SK-N-SH treated with all-trans-retinoic acid at 6 μM for 48 hours (cell line): ENCODE measurements around the gene KCNB1.

Source experiments
- ATAC-seq: fragments of 200-7000 bp; cut with Tn5 transposase; 3 replicates; pipeline ENCODE4 v1.9.1; 2020; ENCODE audit warnings: mild to moderate bottlenecking, moderate library complexity
- ARNTL ChIP-seq: fragments of 450-650 bp; formaldehyde crosslinking; IDR thresholded peaks from 2 replicates; pipeline ENCODE4 v1.5.0; 2020; ENCODE audit warnings: low read depth, mild to moderate bottlenecking, moderate library complexity, borderline replicate concordance
- BACH2 ChIP-seq: fragments of 250-450 bp; sonication (Bioruptor Pico); IDR thresholded peaks from 2 replicates; pipeline ENCODE4 v1.9.0; 2021; ENCODE audit warnings: mild to moderate bottlenecking, borderline replicate concordance
- CSDC2 ChIP-seq: fragments of 250-450 bp; sonication (Bioruptor Pico); IDR thresholded peaks from 2 replicates; pipeline ENCODE4 v1.5.0; 2020; ENCODE audit warnings: mild to moderate bottlenecking, moderate library complexity
- CSRNP3 ChIP-seq: fragments of 250-450 bp; sonication (Bioruptor Pico); IDR thresholded peaks from 2 replicates; pipeline ENCODE4 v1.5.1; 2021; ENCODE audit warnings: mild to moderate bottlenecking, moderate library complexity
- GLIS3 ChIP-seq: fragments of 250-450 bp; sonication (Bioruptor Pico); IDR thresholded peaks from 2 replicates; pipeline ENCODE4 v1.5.0; 2020; ENCODE audit warnings: mild to moderate bottlenecking, moderate library complexity
- ISL1 ChIP-seq: fragments of 250-450 bp; sonication (Bioruptor Pico); IDR thresholded peaks from 2 replicates; pipeline ENCODE4 v2.1.2; 2022; ENCODE audit warnings: mild to moderate bottlenecking, moderate library complexity
- OSR1 ChIP-seq: fragments of 250-450 bp; sonication (Bioruptor Pico); IDR thresholded peaks from 2 replicates; pipeline ENCODE4 v1.8.0; 2022; ENCODE audit warnings: moderate library complexity, mild to moderate bottlenecking, inconsistent platforms
- PPARA ChIP-seq: fragments of 250-450 bp; sonication (Bioruptor Pico); IDR thresholded peaks from 2 replicates; pipeline ENCODE4 v1.5.0; 2020; ENCODE audit warnings: mild to moderate bottlenecking, borderline replicate concordance
- RARB ChIP-seq: fragments of 250-450 bp; sonication (Bioruptor Pico); IDR thresholded peaks from 2 replicates; pipeline ENCODE4 v1.8.0; 2021; ENCODE audit warnings: mild to moderate bottlenecking, moderate library complexity
- SNAI2 ChIP-seq: fragments of 250-450 bp; sonication (Bioruptor Pico); IDR thresholded peaks from 2 replicates; pipeline ENCODE4 v1.5.0; 2020; ENCODE audit warnings: mild to moderate bottlenecking, moderate library complexity
- TCF4 ChIP-seq: fragments of 250-450 bp; sonication (Bioruptor Pico); IDR thresholded peaks from 2 replicates; pipeline ENCODE4 v1.8.0; 2021; ENCODE audit warnings: mild to moderate bottlenecking, moderate library complexity, borderline replicate concordance
- TOX ChIP-seq: fragments of 250-450 bp; sonication (Bioruptor Pico); IDR thresholded peaks from 2 replicates; pipeline ENCODE4 v1.8.0; 2021; ENCODE audit warnings: mild to moderate bottlenecking, moderate library complexity, borderline replicate concordance
- TSHZ2 ChIP-seq: fragments of 250-450 bp; sonication (Bioruptor Pico); IDR thresholded peaks from 2 replicates; pipeline ENCODE4 v1.5.0; 2020; ENCODE audit warnings: mild to moderate bottlenecking, moderate library complexity
- ZC3H10 ChIP-seq: fragments of 250-450 bp; sonication (Bioruptor Pico); IDR thresholded peaks from 2 replicates; pipeline ENCODE4 v1.5.1; 2021; ENCODE audit warnings: mild to moderate bottlenecking, moderate library complexity
- ZFP3 ChIP-seq: fragments of 250-450 bp; sonication (Bioruptor Pico); IDR thresholded peaks from 2 replicates; pipeline ENCODE4 v1.5.0; 2020; ENCODE audit warnings: mild to moderate bottlenecking, moderate library complexity
- ZFP30 ChIP-seq: fragments of 450-650 bp; formaldehyde crosslinking; IDR thresholded peaks from 2 replicates; pipeline ENCODE4 v1.5.0; 2022; ENCODE audit warnings: mild to moderate bottlenecking, moderate library complexity
- ZNF565 ChIP-seq: fragments of 450-650 bp; formaldehyde crosslinking; conservative IDR thresholded peaks from 2 replicates; pipeline ENCODE4 v1.5.0; 2020; ENCODE audit warnings: low read depth, mild to moderate bottlenecking, moderate library complexity
- ZNF70 ChIP-seq: fragments of 450-650 bp; formaldehyde crosslinking; IDR thresholded peaks from 2 replicates; pipeline ENCODE4 v1.5.0; 2020; ENCODE audit warnings: mild to moderate bottlenecking, moderate library complexity
- ZNF8 ChIP-seq: fragments of 450-650 bp; formaldehyde crosslinking; IDR thresholded peaks from 2 replicates; pipeline ENCODE4 v1.5.0; 2020; ENCODE audit warnings: mild to moderate bottlenecking, moderate library complexity
- TF ChIP-seq, protein P1 (sequence below): fragments of 250-450 bp; sonication (Bioruptor Pico); IDR thresholded peaks from 2 replicates; pipeline ENCODE4 v1.5.1; 2020; ENCODE audit warnings: low read depth, mild to moderate bottlenecking, moderate library complexity
- TF ChIP-seq, protein P2 (sequence below): fragments of 250-450 bp; sonication (Bioruptor Pico); IDR thresholded peaks from 2 replicates; pipeline ENCODE4 v1.8.0; 2021; ENCODE audit warnings: low read depth, mild to moderate bottlenecking, moderate library complexity, borderline replicate concordance
- TF ChIP-seq, protein P3 (sequence below): fragments of 250-450 bp; sonication (Bioruptor Pico); IDR thresholded peaks from 2 replicates; pipeline ENCODE4 v1.8.0; 2020; ENCODE audit warnings: mild to moderate bottlenecking, moderate library complexity, borderline replicate concordance

The KCNB1 gene

DNA sequence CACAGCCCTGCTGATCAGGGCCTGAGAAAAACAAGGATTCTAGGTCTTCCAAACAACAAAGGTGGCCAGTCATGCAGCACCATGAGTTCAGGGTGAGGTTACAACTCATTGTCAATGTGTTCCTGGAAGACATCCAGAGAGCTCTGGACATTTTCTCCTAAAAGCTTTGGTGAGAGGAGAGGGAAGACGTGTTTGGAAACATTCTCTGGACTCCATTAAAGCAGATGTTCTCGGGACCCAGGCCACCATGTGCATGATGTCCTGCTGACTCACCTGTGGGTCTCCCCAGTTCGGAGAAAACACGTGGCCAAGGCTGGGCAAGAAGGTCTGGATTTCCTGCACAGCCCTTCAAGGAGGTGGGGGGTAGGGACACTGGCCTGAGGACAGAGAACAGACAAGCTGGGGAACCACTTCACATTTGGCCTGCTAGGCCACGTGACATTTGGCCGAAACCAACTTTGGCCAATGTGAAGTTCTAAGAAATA is 61.6 kb downstream of the KCNB1 start:
- no peak for ATAC-seq
- no peak for TF ChIP-seq ZC3H10 (CRISPR knock-in tag)
- TF ChIP-seq, all 23 proteins: peak for 0

- TF ChIP-seq ARNTL (no peak), SNAI2 (CRISPR knock-in tag) (no peak)
- no peak for ATAC-seq
These were observed 62.2 kb downstream of the KCNB1 start for GRCh38 chr20:49420292-49420691.

- ATAC-seq, result no peak
- TF ChIP-seq TCF4 (no peak), CSDC2 (no peak), ARNTL (no peak), PPARA (no peak), BACH2 (no peak), GLIS3 (CRISPR knock-in tag) (no peak), ZNF565 (no peak), RARB (no peak), ZNF70 (CRISPR knock-in tag) (no peak), OSR1 (CRISPR knock-in tag) (no peak), ZFP30 (CRISPR knock-in tag) (no peak), ZNF8 (CRISPR knock-in tag) (no peak), ISL1 (CRISPR knock-in tag) (no peak), CSRNP3 (no peak), TOX (CRISPR knock-in tag) (no peak), ZC3H10 (CRISPR knock-in tag) (no peak)
- TF ChIP-seq, protein P1, sequence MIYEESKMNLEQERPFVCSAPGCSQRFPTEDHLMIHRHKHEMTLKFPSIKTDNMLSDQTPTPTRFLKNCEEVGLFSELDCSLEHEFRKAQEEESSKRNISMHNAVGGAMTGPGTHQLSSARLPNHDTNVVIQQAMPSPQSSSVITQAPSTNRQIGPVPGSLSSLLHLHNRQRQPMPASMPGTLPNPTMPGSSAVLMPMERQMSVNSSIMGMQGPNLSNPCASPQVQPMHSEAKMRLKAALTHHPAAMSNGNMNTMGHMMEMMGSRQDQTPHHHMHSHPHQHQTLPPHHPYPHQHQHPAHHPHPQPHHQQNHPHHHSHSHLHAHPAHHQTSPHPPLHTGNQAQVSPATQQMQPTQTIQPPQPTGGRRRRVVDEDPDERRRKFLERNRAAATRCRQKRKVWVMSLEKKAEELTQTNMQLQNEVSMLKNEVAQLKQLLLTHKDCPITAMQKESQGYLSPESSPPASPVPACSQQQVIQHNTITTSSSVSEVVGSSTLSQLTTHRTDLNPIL (CRISPR knock-in tag), result no peak
- TF ChIP-seq, protein P2, sequence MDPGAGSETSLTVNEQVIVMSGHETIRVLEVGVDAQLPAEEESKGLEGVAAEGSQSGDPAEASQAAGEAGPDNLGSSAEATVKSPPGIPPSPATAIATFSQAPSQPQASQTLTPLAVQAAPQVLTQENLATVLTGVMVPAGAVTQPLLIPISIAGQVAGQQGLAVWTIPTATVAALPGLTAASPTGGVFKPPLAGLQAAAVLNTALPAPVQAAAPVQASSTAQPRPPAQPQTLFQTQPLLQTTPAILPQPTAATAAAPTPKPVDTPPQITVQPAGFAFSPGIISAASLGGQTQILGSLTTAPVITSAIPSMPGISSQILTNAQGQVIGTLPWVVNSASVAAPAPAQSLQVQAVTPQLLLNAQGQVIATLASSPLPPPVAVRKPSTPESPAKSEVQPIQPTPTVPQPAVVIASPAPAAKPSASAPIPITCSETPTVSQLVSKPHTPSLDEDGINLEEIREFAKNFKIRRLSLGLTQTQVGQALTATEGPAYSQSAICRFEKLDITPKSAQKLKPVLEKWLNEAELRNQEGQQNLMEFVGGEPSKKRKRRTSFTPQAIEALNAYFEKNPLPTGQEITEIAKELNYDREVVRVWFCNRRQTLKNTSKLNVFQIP (CRISPR knock-in tag), result no peak
- TF ChIP-seq, protein P3, sequence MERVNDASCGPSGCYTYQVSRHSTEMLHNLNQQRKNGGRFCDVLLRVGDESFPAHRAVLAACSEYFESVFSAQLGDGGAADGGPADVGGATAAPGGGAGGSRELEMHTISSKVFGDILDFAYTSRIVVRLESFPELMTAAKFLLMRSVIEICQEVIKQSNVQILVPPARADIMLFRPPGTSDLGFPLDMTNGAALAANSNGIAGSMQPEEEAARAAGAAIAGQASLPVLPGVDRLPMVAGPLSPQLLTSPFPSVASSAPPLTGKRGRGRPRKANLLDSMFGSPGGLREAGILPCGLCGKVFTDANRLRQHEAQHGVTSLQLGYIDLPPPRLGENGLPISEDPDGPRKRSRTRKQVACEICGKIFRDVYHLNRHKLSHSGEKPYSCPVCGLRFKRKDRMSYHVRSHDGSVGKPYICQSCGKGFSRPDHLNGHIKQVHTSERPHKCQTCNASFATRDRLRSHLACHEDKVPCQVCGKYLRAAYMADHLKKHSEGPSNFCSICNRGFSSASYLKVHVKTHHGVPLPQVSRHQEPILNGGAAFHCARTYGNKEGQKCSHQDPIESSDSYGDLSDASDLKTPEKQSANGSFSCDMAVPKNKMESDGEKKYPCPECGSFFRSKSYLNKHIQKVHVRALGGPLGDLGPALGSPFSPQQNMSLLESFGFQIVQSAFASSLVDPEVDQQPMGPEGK (CRISPR knock-in tag), result no peak
These were observed 62.7 kb downstream of the KCNB1 start for GRCh38 chr20:49419785-49420184.

DNA sequence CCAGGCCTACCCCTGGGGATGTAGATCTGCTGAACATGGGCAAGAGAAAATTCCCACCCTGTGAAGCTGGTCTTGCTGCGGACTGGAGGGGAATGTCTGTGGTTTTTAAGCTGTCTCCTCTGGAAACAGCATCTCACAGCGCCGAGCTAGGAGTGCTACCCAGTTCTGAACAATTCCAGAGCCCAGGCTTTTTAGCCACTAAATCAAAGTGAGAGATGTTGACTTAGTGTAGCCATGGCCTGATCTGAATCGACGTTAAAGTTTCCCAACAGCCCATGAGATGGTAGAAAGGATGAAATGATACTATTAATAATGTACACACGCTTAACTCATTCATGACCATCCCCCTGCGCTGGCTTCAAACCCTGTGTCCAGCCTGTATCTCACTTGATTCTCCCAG is 63.7 kb downstream of the KCNB1 start:
- ATAC-seq, result peak; percentile 27; the same call in 2 of the 3 replicates
- TF ChIP-seq BACH2, result no peak
- TF ChIP-seq ZNF70 (CRISPR knock-in tag), result no peak
- TF ChIP-seq ZC3H10 (CRISPR knock-in tag), result no peak
- TF ChIP-seq TSHZ2 (CRISPR knock-in tag), result no peak
- no peak for TF ChIP-seq RARB
- TF ChIP-seq ZNF565, result no peak
- TF ChIP-seq OSR1 (CRISPR knock-in tag), result no peak
- no peak for TF ChIP-seq SNAI2 (CRISPR knock-in tag)
- TF ChIP-seq TOX (CRISPR knock-in tag), result no peak
- TF ChIP-seq ZFP30 (CRISPR knock-in tag), result no peak
- TF ChIP-seq ARNTL, result no peak
- no peak for TF ChIP-seq CSRNP3
- no peak for TF ChIP-seq ZFP3 (CRISPR knock-in tag)
- TF ChIP-seq TCF4, result no peak
- TF ChIP-seq, protein P2 (CRISPR knock-in tag), result no peak
